CD4-positive, CD25-positive, alpha-beta regulatory T cell (primary cell): ENCODE results near the gene P3H2. TPM values are rescaled to one million over a fixed set of nuclear protein-coding genes. Genes with fewer than 3 reads are reported as not detected.

Experiments
- ATAC-seq, 2 donors: fragments of 150-1000 bp; cut with Tn5 transposase; one replicate each; pipeline ENCODE4 v1.10.0; 2021; ENCODE audit warnings: low read depth in 2 of 2, moderate number of reproducible peaks in 2 of 2, moderate library complexity in 1 of 2
- DNase-seq, 3 donors: peaks; one replicate each; pipeline versions ENCODE4 v3.0.0 to v3.0.0-alpha.2; 2012 to 2022; ENCODE audit warnings: mixed read lengths in 1 of 3
- H3K27ac ChIP-seq: one replicate; pipeline ENCODE4 v1.7.0; 2013; ENCODE audit warnings: mild to moderate bottlenecking, low read length; ENCODE audit not compliant: insufficient read depth, poor library complexity, severe bottlenecking
- H3K27me3 ChIP-seq: one replicate; pipeline ENCODE4 v1.7.0; 2013; ENCODE audit warnings: low read length; ENCODE audit not compliant: control insufficient read depth, insufficient read depth
- H3K36me3 ChIP-seq: one replicate; pipeline ENCODE4 v1.7.0; 2013; ENCODE audit warnings: mild to moderate bottlenecking, low read length, moderate library complexity; ENCODE audit not compliant: control insufficient read depth, insufficient read depth
- H3K4me1 ChIP-seq: 2 replicates; pipeline ENCODE4 v1.7.0; 2013; ENCODE audit warnings: mild to moderate bottlenecking, low read length; ENCODE audit not compliant: insufficient read depth, control insufficient read depth, poor library complexity, severe bottlenecking
- H3K4me3 ChIP-seq: one replicate; pipeline ENCODE4 v1.7.0; 2013; ENCODE audit warnings: low read depth, mild to moderate bottlenecking, low read length, moderate library complexity
- H3K9me3 ChIP-seq, 2 experiments: 1 replicate in 1 of 2; 2 replicates in 1 of 2; pipeline ENCODE4 v1.7.0; 2013; ENCODE audit warnings: low read length in 2 of 2, mild to moderate bottlenecking in 1 of 2, moderate library complexity in 1 of 2; ENCODE audit not compliant: control insufficient read depth in 2 of 2
- H3K27ac Mint-ChIP-seq, 3 donors: one replicate each; pipeline ENCODE4 v1.8.0; 2020 to 2022; ENCODE audit warnings: mild to moderate bottlenecking in 3 of 3, mixed read lengths in 3 of 3, moderate library complexity in 2 of 3
- H3K27me3 Mint-ChIP-seq: one replicate; pipeline ENCODE4 v1.8.0; 2022; ENCODE audit warnings: mild to moderate bottlenecking, mixed read lengths
- H3K36me3 Mint-ChIP-seq: one replicate; pipeline ENCODE4 v1.8.0; 2020; ENCODE audit warnings: mixed read lengths
- H3K4me1 Mint-ChIP-seq, 4 donors: one replicate each; pipeline ENCODE4 v1.8.0; 2020 to 2022; ENCODE audit warnings: mixed read lengths in 4 of 4, mild to moderate bottlenecking in 1 of 4
- H3K4me3 Mint-ChIP-seq, 4 donors: one replicate each; pipeline ENCODE4 v1.8.0; 2020 to 2022; ENCODE audit warnings: mild to moderate bottlenecking in 4 of 4, mixed read lengths in 4 of 4, moderate library complexity in 3 of 4
- H3K9me3 Mint-ChIP-seq, 7 donors: one replicate each; pipeline ENCODE4 v1.8.0; 2020 to 2022; ENCODE audit warnings: mixed read lengths in 7 of 7, mild to moderate bottlenecking in 3 of 7, moderate library complexity in 2 of 7
- polyA plus RNA-seq, 4 donors: library from polyadenylated mRNA; unstranded; fragments of 300-500 nt; fragmentation: Illumina TruSeq; gene quantifications; one replicate each; pipeline ENCODE4 v1.2.3, GENCODE V29; 2021
- total RNA-seq: library from RNA; stranded (reverse); gene quantifications from one replicate; pipeline ENCODE4 v1.2.3, GENCODE V29; 2022

The P3H2 gene
- total and polyA plus RNA-seq, 5 donors from 2014 or later, result not detected

GRCh38 chr3:189953551-189953950 is 167.1 kb downstream of the P3H2 start:
- Histone ChIP-seq H3K4me3 (no peak overlapping the region), H3K27ac (no peak overlapping the region), H3K4me1 (no peaks in the 10 kb centered on the region), H3K27me3 (peaks cover 14% of the 10 kb centered on the region), H3K9me3 (no peaks in the 10 kb centered on the region), H3K36me3 (no peaks in the 10 kb centered on the region)
- no peaks in the 10 kb centered on the region for H3K9me3 Mint-ChIP-seq
- no peak for ATAC-seq
- H3K27me3 Mint-ChIP-seq, result peaks cover 43% of the 10 kb centered on the region
- H3K4me1 Mint-ChIP-seq, result peaks cover 0 to under 1% (median under 1%) of the 10 kb centered on the region in 4 donors
- DNase-seq, result no peak
- no peaks in the 10 kb centered on the region for H3K36me3 Mint-ChIP-seq
- H3K27ac Mint-ChIP-seq, result no peak overlapping the region
- H3K4me3 Mint-ChIP-seq, result no peak overlapping the region

GRCh38 chr3:189952272-189952671 is 168.4 kb downstream of the P3H2 start:
- H3K27ac Mint-ChIP-seq, result no peak overlapping the region
- H3K9me3 ChIP-seq, result no peaks in the 10 kb centered on the region

DNA sequence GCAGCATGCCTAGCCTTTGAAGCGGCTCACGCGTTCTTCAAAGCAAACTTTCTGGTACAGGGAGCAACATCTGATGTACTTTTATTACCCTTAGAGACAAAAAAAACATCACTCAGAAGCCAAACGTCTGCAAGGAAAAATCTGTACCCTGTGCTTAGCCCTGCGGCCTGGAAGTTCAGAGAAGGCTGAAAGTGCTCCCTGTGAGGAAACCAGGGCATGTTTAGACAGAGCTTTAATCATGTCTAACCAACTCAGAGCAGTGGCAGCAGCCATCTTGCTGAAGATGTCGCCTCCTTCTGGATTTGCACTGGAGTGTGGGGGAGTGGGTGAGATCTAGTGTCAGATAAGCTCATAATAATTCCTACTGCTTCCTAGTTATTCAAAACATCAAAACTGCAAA is 170.4 kb downstream of the P3H2 start:
- ATAC-seq (no peak), DNase-seq (no peak)
- Histone ChIP-seq H3K27ac (no peak overlapping the region), H3K4me1 (no peaks in the 10 kb centered on the region), H3K36me3 (no peaks in the 10 kb centered on the region), H3K4me3 (no peak overlapping the region), H3K27me3 (peaks cover 14% of the 10 kb centered on the region), H3K9me3 (no peaks in the 10 kb centered on the region)
- no peaks in the 10 kb centered on the region for H3K36me3 Mint-ChIP-seq
- no peak overlapping the region for H3K4me3 Mint-ChIP-seq
- H3K9me3 Mint-ChIP-seq, result peaks cover 0 to 2% (median 0%) of the 10 kb centered on the region in 7 donors
- peaks cover 4 to 6% (median 5%) of the 10 kb centered on the region in 4 donors for H3K4me1 Mint-ChIP-seq
- H3K27me3 Mint-ChIP-seq, result peaks cover 44% of the 10 kb centered on the region
- H3K27ac Mint-ChIP-seq, result no peak overlapping the region

More at GRCh38 chr3:189952272-189952671, 168.4 kb downstream of the P3H2 start:
- ATAC-seq (no peak), DNase-seq (no peak)
- Mint-ChIP-seq H3K36me3 (no peaks in the 10 kb centered on the region), H3K4me3 (no peak overlapping the region), H3K27me3 (peaks cover 40% of the 10 kb centered on the region), H3K9me3 (no peaks in the 10 kb centered on the region), H3K4me1 (peaks cover 4 to 6% (median 5%) of the 10 kb centered on the region in 4 donors)
- Histone ChIP-seq H3K4me1 (no peaks in the 10 kb centered on the region), H3K36me3 (no peaks in the 10 kb centered on the region), H3K27me3 (peaks cover 14% of the 10 kb centered on the region), H3K4me3 (no peak overlapping the region), H3K27ac (no peak overlapping the region)

DNA sequence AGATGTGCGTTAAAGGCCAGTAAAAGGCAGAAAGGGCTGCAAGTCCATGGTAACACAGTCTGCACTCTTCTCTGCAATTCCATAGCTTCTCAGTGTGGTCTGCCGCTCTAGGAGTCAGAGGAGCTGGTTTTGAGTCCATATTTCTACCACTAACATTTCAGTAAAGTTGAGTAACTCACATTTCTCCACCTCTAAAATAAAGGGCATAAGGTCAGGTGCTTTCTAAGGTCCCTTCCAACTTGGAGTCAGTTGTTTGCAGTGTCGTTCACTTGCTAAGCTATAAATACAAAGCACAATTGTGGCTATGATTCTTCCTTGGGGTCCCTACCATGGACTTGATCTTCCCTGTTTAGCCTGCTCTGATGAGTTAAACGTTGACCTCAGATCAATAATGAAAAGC is 171.1 kb downstream of the P3H2 start:
- ATAC-seq (no peak), DNase-seq (no peak)
- peaks cover 4 to 6% (median 5%) of the 10 kb centered on the region in 4 donors for H3K4me1 Mint-ChIP-seq
- H3K36me3 ChIP-seq, result no peaks in the 10 kb centered on the region
- H3K27ac ChIP-seq, result no peak overlapping the region
- H3K4me3 ChIP-seq, result no peak overlapping the region
- no peaks in the 10 kb centered on the region for H3K4me1 ChIP-seq
- H3K4me3 Mint-ChIP-seq, result peak overlapping the region in 1 of 4 donors; percentile 45
- no peaks in the 10 kb centered on the region for H3K36me3 Mint-ChIP-seq
- peaks cover 47% of the 10 kb centered on the region for H3K27me3 Mint-ChIP-seq
- peaks cover 0 to 2% (median 0%) of the 10 kb centered on the region in 7 donors for H3K9me3 Mint-ChIP-seq
- peak overlapping the region in 1 of 3 donors; percentile 60 for H3K27ac Mint-ChIP-seq
- H3K9me3 ChIP-seq, result no peaks in the 10 kb centered on the region
- H3K27me3 ChIP-seq, result peaks cover 14% of the 10 kb centered on the region

GRCh38 chr3:189948724-189949045 is 172.0 kb downstream of the P3H2 start:
- ATAC-seq, result no peak
- Mint-ChIP-seq H3K4me3 (no peak overlapping the region), H3K27ac (no peak overlapping the region), H3K27me3 (peaks cover 49% of the 10 kb centered on the region), H3K9me3 (peaks cover 0 to 2% (median 0%) of the 10 kb centered on the region in 7 donors), H3K36me3 (no peaks in the 10 kb centered on the region), H3K4me1 (peaks cover 4 to 6% (median 5%) of the 10 kb centered on the region in 4 donors)
- Histone ChIP-seq H3K27ac (no peak overlapping the region), H3K36me3 (no peaks in the 10 kb centered on the region), H3K4me1 (no peaks in the 10 kb centered on the region), H3K9me3 (no peaks in the 10 kb centered on the region), H3K27me3 (peaks cover 14% of the 10 kb centered on the region), H3K4me3 (no peak overlapping the region)
- no peak for DNase-seq

- Histone ChIP-seq H3K9me3 (no peaks in the 10 kb centered on the region), H3K4me1 (no peaks in the 10 kb centered on the region), H3K4me3 (no peak overlapping the region), H3K27me3 (peaks cover 12% of the 10 kb centered on the region), H3K36me3 (no peaks in the 10 kb centered on the region), H3K27ac (no peak overlapping the region)
- ATAC-seq (no peak), DNase-seq (peak in 2 of 3 donors; percentile 15 to 24)
- Mint-ChIP-seq H3K27ac (no peak overlapping the region), H3K36me3 (no peaks in the 10 kb centered on the region), H3K4me3 (no peak overlapping the region), H3K4me1 (peaks cover 4 to 6% (median 5%) of the 10 kb centered on the region in 4 donors), H3K9me3 (peaks cover 0 to 3% (median 0%) of the 10 kb centered on the region in 7 donors), H3K27me3 (peaks cover 44% of the 10 kb centered on the region)
Measured at GRCh38 chr3:189947948-189948723, 172.6 kb downstream of the P3H2 start.

- DNase-seq (no peak), ATAC-seq (no peak)
Measured at GRCh38 chr3:189947068-189947467, 173.6 kb downstream of the P3H2 start.

More at GRCh38 chr3:189947068-189947467, 173.6 kb downstream of the P3H2 start:
- no peaks in the 10 kb centered on the region for H3K4me1 ChIP-seq
- Mint-ChIP-seq H3K9me3 (peaks cover 0 to 3% (median 0%) of the 10 kb centered on the region in 7 donors), H3K27ac (no peak overlapping the region), H3K4me1 (peaks cover 4 to 6% (median 5%) of the 10 kb centered on the region in 4 donors), H3K27me3 (peaks cover 36% of the 10 kb centered on the region), H3K36me3 (no peaks in the 10 kb centered on the region), H3K4me3 (no peak overlapping the region)
- no peaks in the 10 kb centered on the region for H3K9me3 ChIP-seq
- H3K4me3 ChIP-seq, result no peak overlapping the region
- peaks cover 9% of the 10 kb centered on the region for H3K27me3 ChIP-seq
- no peak overlapping the region for H3K27ac ChIP-seq
- no peaks in the 10 kb centered on the region for H3K36me3 ChIP-seq
